ENCODE results near the gene DENND1A.

DENND1A gene

GRCh38 chr9:123679330-123679987, 250.5 kb downstream of the DENND1A start:
- DNase-seq, result no peak

DNA sequence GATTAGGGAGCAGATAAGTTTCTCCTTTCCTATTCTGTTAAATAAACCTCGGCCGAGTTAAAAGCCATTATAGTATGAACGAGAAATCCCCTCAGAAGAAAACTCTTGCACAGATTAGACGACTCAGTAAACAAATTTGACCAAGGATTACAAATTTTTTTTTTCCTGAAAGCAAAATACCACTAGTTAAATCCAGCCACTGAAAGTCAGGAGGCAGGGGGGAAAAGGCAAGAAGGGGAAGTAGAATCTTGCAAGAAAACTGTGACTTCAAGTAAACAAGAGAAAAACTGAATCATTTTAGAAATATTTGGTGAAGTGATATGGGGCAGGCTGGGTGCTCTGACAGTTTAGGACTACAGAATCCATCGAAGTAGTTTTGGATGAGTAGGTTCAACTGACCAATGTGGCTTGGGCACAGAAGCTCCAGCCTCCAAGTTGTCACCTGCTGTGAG, 251.0 kb downstream of the DENND1A start:
- DNase-seq, result no peak

GRCh38 chr9:123678038-123678877, 251.7 kb downstream of the DENND1A start:
- DNase-seq, result no peak

DNA sequence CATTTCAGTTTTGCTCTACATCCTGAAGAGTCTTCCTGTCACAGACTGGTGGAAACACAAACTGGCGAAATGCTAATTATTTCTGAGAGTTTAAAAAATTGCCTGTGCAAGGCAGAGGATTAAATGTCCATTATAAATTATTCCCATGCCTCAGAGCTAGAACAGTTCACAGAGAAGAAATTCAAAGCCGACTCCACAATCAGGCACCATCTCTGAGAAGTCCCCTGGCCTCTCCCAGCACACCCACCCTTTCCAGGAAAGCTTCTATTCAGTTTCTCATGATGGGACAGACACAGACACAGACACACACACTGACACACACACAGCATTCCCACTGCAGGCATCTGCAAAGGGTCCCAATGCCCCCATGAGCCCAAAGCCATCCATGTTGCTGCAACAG, 253.1 kb downstream of the DENND1A start:
- DNase-seq, result no peak

DNA sequence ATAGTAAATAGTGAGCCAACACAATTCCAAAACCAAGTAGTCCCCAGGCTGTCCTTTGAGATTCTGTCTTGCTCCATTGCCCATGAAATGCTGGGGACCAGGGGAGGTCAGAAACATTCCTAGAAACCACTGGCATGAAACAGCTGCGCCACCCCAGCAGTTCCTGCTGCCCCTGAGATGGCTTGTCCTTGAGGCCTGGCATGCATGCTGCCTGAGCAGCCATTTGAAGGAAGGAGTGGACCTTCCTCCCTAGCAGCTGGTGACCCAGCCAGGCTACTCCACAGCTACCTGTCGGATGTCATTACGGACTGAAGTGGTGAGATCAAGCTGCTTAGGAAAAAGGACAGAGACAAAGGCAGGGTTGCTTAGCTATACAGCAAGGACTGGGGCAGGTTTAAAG, 260.6 kb downstream of the DENND1A start:
- DNase-seq, result no peak

- DNase-seq, result no peak
These were observed 266.4 kb downstream of the DENND1A start for GRCh38 chr9:123663529-123663928.

DNA sequence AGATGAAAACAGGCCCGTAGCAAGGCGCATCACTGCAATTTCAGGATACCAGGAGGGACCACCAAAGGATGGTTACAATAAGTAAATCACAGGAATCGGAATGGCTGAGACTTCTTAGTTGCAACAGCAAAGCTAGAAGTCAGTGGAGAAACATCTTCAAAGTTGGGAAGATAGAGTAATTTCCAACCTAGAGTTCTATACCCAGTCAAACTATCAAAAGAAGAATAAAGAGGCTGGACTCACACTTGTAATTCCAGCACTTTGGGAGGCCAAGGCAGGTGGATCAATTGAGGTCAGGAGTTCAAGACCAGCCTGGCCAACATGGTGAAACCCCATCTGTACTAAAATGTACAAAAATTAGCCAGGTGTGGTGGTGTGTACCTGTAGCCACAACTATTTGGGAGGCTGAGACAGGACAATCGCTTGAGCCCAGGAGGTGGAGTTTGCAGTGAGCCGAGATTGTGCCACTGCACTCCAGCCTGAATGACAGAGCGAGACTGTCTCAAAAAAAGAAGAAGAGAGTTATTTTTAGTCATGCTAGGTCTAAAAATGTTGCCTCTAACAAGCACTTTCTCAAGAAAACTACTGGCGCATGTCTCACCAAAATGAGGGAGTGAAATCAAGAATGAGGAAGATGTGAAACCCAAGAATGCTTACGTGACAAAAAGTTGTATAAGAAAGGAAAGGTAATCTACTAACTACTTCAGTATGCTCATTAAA, 267.7 kb downstream of the DENND1A start:
- no peak for DNase-seq

GRCh38 chr9:123660691-123661466, 269.0 kb downstream of the DENND1A start:
- no peak for DNase-seq

GRCh38 chr9:123659358-123659757, 270.6 kb downstream of the DENND1A start:
- no peak for DNase-seq

DNA sequence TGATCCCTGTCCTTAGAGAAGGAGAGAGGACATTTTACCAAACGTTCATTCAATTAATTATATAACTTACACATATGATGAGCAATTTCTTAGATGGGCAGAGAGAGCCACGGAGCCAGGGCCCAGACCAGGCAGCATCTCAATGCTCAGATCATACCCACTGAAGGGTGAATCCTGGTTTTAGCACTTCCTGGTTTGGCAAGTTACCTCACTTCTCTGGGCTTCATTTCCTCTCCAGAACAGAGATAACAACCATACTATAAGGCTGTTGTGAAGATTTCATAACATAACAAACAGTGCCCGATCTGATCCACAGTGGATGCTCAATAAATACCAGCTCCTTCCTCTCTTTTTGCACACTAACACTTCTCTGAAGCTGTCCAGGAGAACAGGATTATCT, 271.1 kb downstream of the DENND1A start:
- no peak for DNase-seq

- DNase-seq, result no peak
These were observed 272.0 kb downstream of the DENND1A start for GRCh38 chr9:123657941-123658340.

GRCh38 chr9:123657099-123657498, 272.8 kb downstream of the DENND1A start:
- no peak for DNase-seq

DNA sequence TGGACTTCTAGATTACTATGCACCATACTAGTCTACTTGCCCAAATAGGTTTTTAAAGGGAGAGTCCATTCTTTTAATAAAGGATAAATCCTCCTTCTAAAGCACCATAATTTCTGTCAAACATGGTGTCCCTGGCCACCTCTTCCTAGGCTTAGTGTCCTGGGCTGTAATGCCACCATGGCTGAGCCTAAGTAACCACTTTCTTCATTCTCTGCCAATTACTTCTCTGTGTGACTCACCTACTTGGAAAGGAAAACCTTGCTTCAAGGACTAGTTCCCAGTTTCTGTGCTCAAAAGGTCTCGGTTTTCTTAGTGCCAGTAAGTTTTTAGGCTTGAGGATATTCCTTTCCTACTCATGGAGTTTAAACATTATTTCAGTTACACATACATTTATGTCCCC, 273.4 kb downstream of the DENND1A start:
- DNase-seq, result no peak

DNA sequence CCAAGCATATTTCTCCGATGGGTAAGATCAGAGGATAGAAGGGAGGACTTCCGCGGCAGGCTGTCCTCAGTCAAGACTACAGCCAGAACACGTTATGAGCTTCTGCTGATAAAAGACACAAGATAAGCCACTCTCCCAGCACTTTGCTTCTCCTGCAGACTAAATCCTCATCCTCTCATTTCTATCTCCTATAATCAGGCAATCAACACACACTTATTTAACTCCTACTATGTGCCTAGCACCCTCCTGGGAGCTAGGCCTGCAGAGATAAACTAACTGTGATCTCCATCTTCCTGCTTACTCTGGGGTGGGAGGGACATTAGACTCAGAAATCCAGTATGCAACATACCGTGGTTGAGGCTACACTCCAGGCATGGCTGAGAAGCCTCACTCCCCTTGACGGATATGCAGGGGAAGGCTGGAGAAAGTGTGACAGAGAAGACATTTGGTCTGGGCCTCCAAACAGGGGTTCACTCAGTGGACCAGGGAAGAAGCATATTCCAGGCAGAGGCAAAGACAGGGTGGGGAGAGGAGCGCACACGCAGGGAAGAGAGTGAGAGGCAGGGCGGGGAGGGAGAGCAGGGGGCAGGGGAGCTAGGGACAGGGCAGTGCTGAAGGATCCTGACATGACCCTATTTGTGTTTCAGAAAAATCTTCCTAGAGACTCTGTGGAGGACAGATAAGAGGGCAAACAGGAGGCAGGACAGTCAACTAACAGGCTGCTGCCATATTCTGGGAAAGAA, 274.1 kb downstream of the DENND1A start:
- DNase-seq, result no peak

GRCh38 chr9:123654994-123655637, 274.8 kb downstream of the DENND1A start:
- no peak for DNase-seq

GRCh38 chr9:123654218-123654993, 275.5 kb downstream of the DENND1A start:
- no peak for DNase-seq

- no peak for DNase-seq
These were observed 277.5 kb downstream of the DENND1A start for GRCh38 chr9:123652416-123652815.

- no peak for DNase-seq
These were observed 278.1 kb downstream of the DENND1A start for GRCh38 chr9:123651871-123652270.

- DNase-seq, result no peak
These were observed 278.7 kb downstream of the DENND1A start for GRCh38 chr9:123651273-123651672.

DNA sequence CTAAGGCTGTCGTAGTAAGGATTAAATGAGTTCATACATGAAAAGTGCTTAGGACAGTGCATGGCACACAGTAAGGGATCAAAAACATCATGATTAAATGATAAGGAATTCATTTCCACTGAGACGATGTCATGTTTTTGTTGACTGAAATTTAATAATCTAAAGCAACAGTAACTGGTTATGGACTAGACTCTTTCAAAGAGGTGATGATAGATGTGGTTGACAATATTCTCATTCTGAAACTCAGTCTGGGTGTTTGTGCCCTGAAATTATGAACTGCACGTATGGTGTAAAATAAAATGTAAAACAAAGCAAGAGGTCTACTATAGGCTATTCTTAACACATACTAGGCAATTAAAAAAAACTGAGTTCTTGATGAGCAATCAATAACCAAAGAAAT, 280.0 kb downstream of the DENND1A start:
- no peak for DNase-seq

- no peak for DNase-seq
These were observed 282.8 kb downstream of the DENND1A start for GRCh38 chr9:123647145-123647544.

Measured in activated CD4-positive, alpha-beta T cell treated with anti-CD3 and anti-CD28 coated beads for 4 hours (primary cell).